ENCODE results near the gene MDM1. TPM values are rescaled to one million over a fixed set of nuclear protein-coding genes. Genes with fewer than 3 reads are reported as not detected.
A peak's percentile ranks its signal among the peaks of the same experiment; 100 is the strongest.

MDM1 gene
- total and polyA plus RNA-seq, 4 donors = 2.0 to 12.9 (median 5.1) TPM

DNA sequence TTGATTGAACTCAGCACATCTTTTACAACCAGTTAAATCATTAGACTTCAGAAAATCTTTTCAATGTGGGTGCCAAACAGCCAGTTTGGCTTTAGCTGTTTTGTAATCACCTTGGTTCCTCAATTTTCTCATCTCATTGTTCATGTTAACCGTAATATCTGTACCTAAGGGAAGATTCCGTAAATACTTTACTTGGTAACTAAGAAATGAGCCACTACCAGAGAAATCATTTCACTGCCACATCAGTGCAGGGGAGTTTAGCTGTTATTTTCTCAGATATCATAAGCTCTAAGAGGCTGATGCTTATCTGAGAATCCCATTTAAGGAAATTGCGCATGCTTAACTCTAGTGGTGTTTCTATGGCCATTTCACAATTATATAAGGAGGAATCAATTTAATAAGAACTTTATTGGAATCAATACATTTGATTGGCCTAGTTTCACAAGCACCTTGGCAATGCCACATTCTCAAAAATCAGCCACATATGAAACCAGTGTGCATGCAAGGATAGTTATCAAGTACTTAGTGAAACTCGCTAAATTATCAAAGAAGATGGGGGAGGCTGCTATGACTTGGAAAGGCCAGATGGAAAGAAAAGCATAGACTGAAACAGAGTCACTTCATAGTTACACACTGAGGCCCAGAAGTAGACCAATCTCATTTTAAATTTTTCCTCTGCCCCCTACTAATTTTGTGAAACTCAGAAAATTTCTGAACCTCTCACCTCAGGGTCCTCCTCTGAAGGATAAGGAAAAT, 50.7 kb downstream of the MDM1 start:
- H3K9ac ChIP-seq (ENCODE audit: low read depth in 1 of 2, low read length in 2 of 2) = no peak overlapping the region
- H3K9me3 ChIP-seq (ENCODE audit: control insufficient read depth in 4 of 4, low read length in 3 of 4) = no peaks in the 10 kb centered on the region
- no peak overlapping the region for H3K27ac ChIP-seq (ENCODE audit: low read depth in 1 of 2, low read length in 2 of 2)
- no peaks in the 10 kb centered on the region for H3K27me3 ChIP-seq (ENCODE audit: control insufficient read depth in 4 of 4, insufficient read depth in 4 of 4, low read length in 3 of 4)
- TF ChIP-seq, protein P1, sequence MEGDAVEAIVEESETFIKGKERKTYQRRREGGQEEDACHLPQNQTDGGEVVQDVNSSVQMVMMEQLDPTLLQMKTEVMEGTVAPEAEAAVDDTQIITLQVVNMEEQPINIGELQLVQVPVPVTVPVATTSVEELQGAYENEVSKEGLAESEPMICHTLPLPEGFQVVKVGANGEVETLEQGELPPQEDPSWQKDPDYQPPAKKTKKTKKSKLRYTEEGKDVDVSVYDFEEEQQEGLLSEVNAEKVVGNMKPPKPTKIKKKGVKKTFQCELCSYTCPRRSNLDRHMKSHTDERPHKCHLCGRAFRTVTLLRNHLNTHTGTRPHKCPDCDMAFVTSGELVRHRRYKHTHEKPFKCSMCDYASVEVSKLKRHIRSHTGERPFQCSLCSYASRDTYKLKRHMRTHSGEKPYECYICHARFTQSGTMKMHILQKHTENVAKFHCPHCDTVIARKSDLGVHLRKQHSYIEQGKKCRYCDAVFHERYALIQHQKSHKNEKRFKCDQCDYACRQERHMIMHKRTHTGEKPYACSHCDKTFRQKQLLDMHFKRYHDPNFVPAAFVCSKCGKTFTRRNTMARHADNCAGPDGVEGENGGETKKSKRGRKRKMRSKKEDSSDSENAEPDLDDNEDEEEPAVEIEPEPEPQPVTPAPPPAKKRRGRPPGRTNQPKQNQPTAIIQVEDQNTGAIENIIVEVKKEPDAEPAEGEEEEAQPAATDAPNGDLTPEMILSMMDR (IDR thresholded peaks at IDR 0.05; ENCODE audit: low read depth, low read length, missing input control) = no peak
- TF ChIP-seq NR2F2 (IDR thresholded peaks at IDR 0.05) = no peak
- no peak overlapping the region for H3K4me3 ChIP-seq (ENCODE audit: low read depth in 1 of 3, low read length in 3 of 3)
- WGBS = 93% methylated on average over 4 of the region's 4 CpGs
- no peaks in the 10 kb centered on the region for H3K36me3 ChIP-seq (ENCODE audit: control insufficient read depth in 4 of 4, insufficient read depth in 3 of 4, low read depth in 1 of 4, low read length in 3 of 4)
- no peaks in the 10 kb centered on the region for H3K4me1 ChIP-seq (ENCODE audit: control insufficient read depth in 4 of 4, insufficient read depth in 4 of 4, low read length in 3 of 4)
- no peak for DNase-seq (ENCODE audit: low spot score)

DNA sequence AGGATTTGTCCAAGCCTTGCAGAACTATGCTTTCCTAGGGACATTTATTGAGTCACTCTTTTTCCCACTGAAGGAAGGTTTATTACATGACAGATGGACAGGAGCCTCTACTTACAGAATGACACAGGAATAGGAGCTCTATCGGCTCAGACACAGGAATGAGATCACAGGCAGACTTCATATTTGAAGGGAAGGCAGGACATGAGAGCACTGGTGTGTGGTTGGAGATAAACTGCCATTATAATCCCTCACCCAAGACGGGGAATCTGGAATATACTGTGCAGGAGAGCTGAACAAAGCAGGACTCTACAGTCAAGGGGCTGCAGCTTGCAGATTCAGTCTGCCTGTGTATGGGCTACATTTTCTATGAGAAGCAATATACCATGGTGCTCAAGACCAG, 51.9 kb downstream of the MDM1 start:
- Histone ChIP-seq H3K4me3 (ENCODE audit: low read depth in 1 of 3, low read length in 3 of 3) (no peak overlapping the region), H3K27ac (ENCODE audit: low read depth in 1 of 2, low read length in 2 of 2) (no peak overlapping the region), H3K27me3 (ENCODE audit: control insufficient read depth in 4 of 4, insufficient read depth in 4 of 4, low read length in 3 of 4) (no peaks in the 10 kb centered on the region), H3K36me3 (ENCODE audit: control insufficient read depth in 4 of 4, insufficient read depth in 3 of 4, low read depth in 1 of 4, low read length in 3 of 4) (no peaks in the 10 kb centered on the region), H3K9me3 (ENCODE audit: control insufficient read depth in 4 of 4, low read length in 3 of 4) (no peaks in the 10 kb centered on the region), H3K4me1 (ENCODE audit: control insufficient read depth in 4 of 4, insufficient read depth in 4 of 4, low read length in 3 of 4) (no peaks in the 10 kb centered on the region), H3K9ac (ENCODE audit: low read depth in 1 of 2, low read length in 2 of 2) (no peak overlapping the region)
- DNase-seq (ENCODE audit: low spot score) = no peak
- TF ChIP-seq, protein P1 (IDR thresholded peaks at IDR 0.05; ENCODE audit: low read depth, low read length, missing input control) = no peak
- no peak for TF ChIP-seq HNF4A (conservative IDR thresholded peaks at IDR 0.05)
- WGBS = 96% methylated on average over 2 of the region's 2 CpGs

DNA sequence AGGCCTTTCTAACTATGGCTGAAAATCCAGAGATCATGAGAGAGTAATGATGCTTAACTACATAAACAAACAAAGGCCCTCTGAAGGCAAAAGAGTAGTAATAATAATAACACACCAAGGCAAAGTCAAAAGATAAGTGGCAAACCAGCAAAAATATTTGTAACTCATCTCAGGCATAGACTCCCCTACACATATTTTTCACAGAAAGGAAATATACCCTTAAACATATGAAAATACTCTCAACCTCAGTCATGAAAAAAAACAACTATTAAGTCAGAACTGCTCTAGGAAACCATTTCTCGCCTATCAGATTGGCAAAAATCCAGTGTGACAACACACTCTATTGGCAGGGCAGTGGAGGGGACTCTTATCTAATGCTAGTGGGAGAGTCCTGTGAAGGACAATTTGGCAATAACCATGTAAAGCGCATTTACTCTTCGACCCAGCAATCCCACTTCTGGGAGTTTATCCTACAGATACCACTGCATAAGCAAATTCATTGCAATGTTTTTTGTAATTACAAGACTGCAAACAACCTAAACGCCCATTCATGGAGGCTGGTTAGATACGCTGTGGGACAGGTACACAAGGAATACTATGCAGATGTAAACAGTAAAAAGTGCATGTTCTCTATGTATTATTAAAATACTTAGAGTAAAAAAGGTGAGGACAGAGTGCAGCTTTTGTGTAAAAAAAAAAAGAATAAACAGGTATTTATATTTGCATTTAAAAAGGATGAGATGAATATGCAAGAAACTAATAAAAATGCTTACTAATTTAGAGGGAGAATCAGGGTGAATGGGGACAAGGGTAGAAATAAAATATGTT, 52.7 kb downstream of the MDM1 start:
- no peak overlapping the region for H3K4me3 ChIP-seq (ENCODE audit: low read depth in 1 of 3, low read length in 3 of 3)
- no peaks in the 10 kb centered on the region for H3K27me3 ChIP-seq (ENCODE audit: control insufficient read depth in 4 of 4, insufficient read depth in 4 of 4, low read length in 3 of 4)
- no peak overlapping the region for H3K27ac ChIP-seq (ENCODE audit: low read depth in 1 of 2, low read length in 2 of 2)
- H3K9me3 ChIP-seq (ENCODE audit: control insufficient read depth in 4 of 4, low read length in 3 of 4) = no peaks in the 10 kb centered on the region
- WGBS = 45% methylated on average over 5 of the region's 5 CpGs
- H3K9ac ChIP-seq (ENCODE audit: low read depth in 1 of 2, low read length in 2 of 2) = no peak overlapping the region
- no peaks in the 10 kb centered on the region for H3K4me1 ChIP-seq (ENCODE audit: control insufficient read depth in 4 of 4, insufficient read depth in 4 of 4, low read length in 3 of 4)
- no peak for DNase-seq (ENCODE audit: low spot score)
- H3K36me3 ChIP-seq (ENCODE audit: control insufficient read depth in 4 of 4, insufficient read depth in 3 of 4, low read depth in 1 of 4, low read length in 3 of 4) = no peaks in the 10 kb centered on the region
- TF ChIP-seq RAD21 (IDR thresholded peaks at IDR 0.05) (no peak), FOXA2 (IDR thresholded peaks at IDR 0.05) (no peak), JUND (IDR thresholded peaks at IDR 0.05) (no peak), HNF4A (conservative IDR thresholded peaks at IDR 0.05) (peak in 1 of 2 donors; percentile 34), RXRA (IDR thresholded peaks at IDR 0.05) (peak in 1 of 2 donors; percentile 32), HNF4G (IDR thresholded peaks at IDR 0.05) (no peak), NR2F2 (IDR thresholded peaks at IDR 0.05) (no peak), YY1 (IDR thresholded peaks at IDR 0.05) (peak; percentile 49)
- TF ChIP-seq, protein P2, sequence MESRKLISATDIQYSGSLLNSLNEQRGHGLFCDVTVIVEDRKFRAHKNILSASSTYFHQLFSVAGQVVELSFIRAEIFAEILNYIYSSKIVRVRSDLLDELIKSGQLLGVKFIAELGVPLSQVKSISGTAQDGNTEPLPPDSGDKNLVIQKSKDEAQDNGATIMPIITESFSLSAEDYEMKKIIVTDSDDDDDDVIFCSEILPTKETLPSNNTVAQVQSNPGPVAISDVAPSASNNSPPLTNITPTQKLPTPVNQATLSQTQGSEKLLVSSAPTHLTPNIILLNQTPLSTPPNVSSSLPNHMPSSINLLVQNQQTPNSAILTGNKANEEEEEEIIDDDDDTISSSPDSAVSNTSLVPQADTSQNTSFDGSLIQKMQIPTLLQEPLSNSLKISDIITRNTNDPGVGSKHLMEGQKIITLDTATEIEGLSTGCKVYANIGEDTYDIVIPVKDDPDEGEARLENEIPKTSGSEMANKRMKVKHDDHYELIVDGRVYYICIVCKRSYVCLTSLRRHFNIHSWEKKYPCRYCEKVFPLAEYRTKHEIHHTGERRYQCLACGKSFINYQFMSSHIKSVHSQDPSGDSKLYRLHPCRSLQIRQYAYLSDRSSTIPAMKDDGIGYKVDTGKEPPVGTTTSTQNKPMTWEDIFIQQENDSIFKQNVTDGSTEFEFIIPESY (IDR thresholded peaks at IDR 0.05) = peak; percentile 21
- TF ChIP-seq, protein P3, sequence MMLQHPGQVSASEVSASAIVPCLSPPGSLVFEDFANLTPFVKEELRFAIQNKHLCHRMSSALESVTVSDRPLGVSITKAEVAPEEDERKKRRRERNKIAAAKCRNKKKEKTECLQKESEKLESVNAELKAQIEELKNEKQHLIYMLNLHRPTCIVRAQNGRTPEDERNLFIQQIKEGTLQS (IDR thresholded peaks at IDR 0.05) = no peak
